HCT116 (cell line): ENCODE data around the gene TAL1. TPM values are rescaled to one million over a fixed set of nuclear protein-coding genes. Genes with fewer than 3 reads are reported as not detected.

ENCODE experiments used
- ATAC-seq: fragments of 200-7000 bp; cut with Tn5 transposase; 2 replicates; pipeline ENCODE4 v1.9.1; 2020; ENCODE audit warnings: mild to moderate bottlenecking, moderate library complexity
- BruUV-seq: library from RNA; stranded (reverse); fragments of 400-500 nt; replicated peaks from 2 replicates; lab custom pipeline; 2021; lab: Mats Ljungman, UMichigan
- CTCF ChIA-PET: fragments of 300-600 bp; sonication (Branson Sonifier 250); formaldehyde crosslinking; loops from one replicate; lab custom pipeline; 2021; ENCODE audit warnings: antibody characterized with exemption; lab: Charles Lee
- POLR2A ChIA-PET: fragments of 300-600, 350-600 bp; sonication (Branson Sonifier 250); formaldehyde crosslinking; loops from one replicate; lab custom pipeline; 2021; ENCODE audit warnings: antibody characterized with exemption; lab: Charles Lee
- RAD21 ChIA-PET, 2 experiments: fragments of 300-600 bp; sonication (Branson Sonifier 250); formaldehyde crosslinking; loops; one replicate each; lab custom pipeline; 2023; ENCODE audit warnings: low total read pairs in 2 of 2; ENCODE audit not compliant: uncharacterized antibody in 2 of 2, unreplicated experiment in 2 of 2, low non-redundant PET in 1 of 2; lab: Charles Lee
- DNase-seq: peaks from one replicate; pipeline ENCODE4 v3.0.0-alpha.2; 2010; ENCODE audit warnings: low read depth, low spot score
- H2AFZ ChIP-seq: fragments of 200-600 bp; shearing (Covaris generic), sonication (generic); 2 replicates; pipeline ENCODE4 v1.6.1; 2017; ENCODE audit warnings: low read depth, mixed run types, mixed read lengths, antibody characterized with exemption, low read length; ENCODE audit not compliant: poor library complexity, severe bottlenecking
- H3K27ac ChIP-seq: 2 replicates; pipeline ENCODE4 v1.5.1; 2012; ENCODE audit warnings: low read depth, low read length
- H3K27me3 ChIP-seq: fragments of 200-600 bp; sonication (generic); 2 replicates; pipeline ENCODE4 v1.6.1; 2016; ENCODE audit warnings: mixed run types, low read length, mixed read lengths; ENCODE audit not compliant: insufficient read depth
- H3K36me3 ChIP-seq, 2 experiments: fragments of 200-500 bp in 1 of 2; fragments of 200-600 bp in 1 of 2; sonication (Bioruptor generic) in 1 of 2; sonication (generic) in 1 of 2; 2 replicates each; pipeline versions ENCODE4 v1.5.1 to v1.6.1; 2014 to 2016; ENCODE audit warnings: low read length in 2 of 2, inconsistent platforms in 1 of 2, mixed read lengths in 1 of 2, mixed run types in 1 of 2; ENCODE audit not compliant: insufficient read depth in 2 of 2, control insufficient read depth in 1 of 2
- H3K4me1 ChIP-seq, 2 experiments: fragments of 200-600 bp in 1 of 2; sonication (generic) in 1 of 2; 2 replicates each; pipeline versions ENCODE4 v1.5.1 to v1.6.1; 2012 to 2017; ENCODE audit warnings: low read length in 2 of 2, inconsistent platforms in 1 of 2, mild to moderate bottlenecking in 1 of 2, mixed read lengths in 1 of 2, mixed run types in 1 of 2, moderate library complexity in 1 of 2; ENCODE audit not compliant: insufficient read depth in 2 of 2, control insufficient read depth in 1 of 2
- H3K4me2 ChIP-seq: fragments of 200-600 bp; sonication (generic); 2 replicates; pipeline ENCODE4 v1.6.1; 2017; ENCODE audit warnings: mixed run types, low read length, mixed read lengths
- H3K4me3 ChIP-seq, 2 experiments: fragments of 200-600 bp in 1 of 2; sonication (generic) in 1 of 2; replicated peaks in 1 of 2; 2 replicates each; pipeline ENCODE4 v1.5.1; 2011 to 2016; ENCODE audit warnings: low read length in 2 of 2, control low read depth in 1 of 2, low read depth in 1 of 2, mild to moderate bottlenecking in 1 of 2, mixed read lengths in 1 of 2, mixed run types in 1 of 2
- H3K79me2 ChIP-seq: fragments of 200-600 bp; sonication (generic); 2 replicates; pipeline ENCODE4 v1.6.1; 2017; ENCODE audit warnings: mild to moderate bottlenecking, mixed run types, low read length, moderate library complexity, mixed read lengths; ENCODE audit not compliant: insufficient read depth
- H3K9ac ChIP-seq: fragments of 200-600 bp; sonication (generic); 2 replicates; pipeline ENCODE4 v1.6.1; 2016; ENCODE audit warnings: low read length, mixed read lengths
- H3K9me2 ChIP-seq: fragments of 200-600 bp; sonication (generic), shearing (Covaris generic); 2 replicates; pipeline ENCODE4 v1.6.1; 2017; ENCODE audit warnings: mixed run types, mild to moderate bottlenecking, moderate library complexity; ENCODE audit not compliant: insufficient read depth
- H3K9me3 ChIP-seq, 2 experiments: fragments of 200-500 bp in 1 of 2; fragments of 200-600 bp in 1 of 2; sonication (Bioruptor generic) in 1 of 2; sonication (generic) in 1 of 2; 2 replicates each; pipeline ENCODE4 v1.6.1; 2014 to 2017; ENCODE audit warnings: low read length in 2 of 2, mixed read lengths in 2 of 2, inconsistent platforms in 1 of 2, low read depth in 1 of 2, mild to moderate bottlenecking in 1 of 2, mixed run types in 1 of 2, moderate library complexity in 1 of 2; ENCODE audit not compliant: control insufficient read depth in 1 of 2, insufficient read depth in 1 of 2
- H4K20me1 ChIP-seq: fragments of 200-600 bp; sonication (generic), shearing (Covaris generic); 2 replicates; pipeline ENCODE4 v1.6.1; 2017; ENCODE audit warnings: mixed run types, mild to moderate bottlenecking, moderate library complexity; ENCODE audit not compliant: insufficient read depth
- CBX3 ChIP-seq: IDR thresholded peaks from 2 replicates; pipeline ENCODE4 v1.6.1; 2012; ENCODE audit warnings: low read depth
- CTCF ChIP-seq, 3 experiments: fragments of 200-600 bp in 1 of 3; sonication (generic) in 1 of 3; IDR thresholded peaks in 2 of 3; conservative IDR thresholded peaks in 1 of 3; 2 replicates each; pipeline ENCODE4 v1.5.1; 2012 to 2017; ENCODE audit warnings: low read depth in 2 of 3, low read length in 2 of 3, antibody characterized with exemption in 1 of 3, borderline replicate concordance in 1 of 3, control low read depth in 1 of 3, mild to moderate bottlenecking in 1 of 3, mixed read lengths in 1 of 3, mixed run types in 1 of 3, moderate library complexity in 1 of 3; ENCODE audit not compliant: insufficient read depth in 1 of 3
- EZH2 ChIP-seq: fragments of 200-600 bp; sonication (generic); IDR thresholded peaks from 2 replicates; pipeline ENCODE4 v1.6.1; 2017; ENCODE audit warnings: antibody characterized with exemption, mixed run types
- EZH2phosphoT487 ChIP-seq: fragments of 200-600 bp; IDR thresholded peaks from 2 replicates; pipeline ENCODE4 v1.6.1; 2018; ENCODE audit warnings: antibody characterized with exemption, borderline replicate concordance
- JUND ChIP-seq: IDR thresholded peaks from 2 replicates; pipeline ENCODE4 v1.6.1; 2012
- POLR2AphosphoS5 ChIP-seq: IDR thresholded peaks from 2 replicates; pipeline ENCODE4 v1.6.1; 2011; ENCODE audit warnings: mild to moderate bottlenecking, low read depth, low read length, moderate library complexity
- ZFX ChIP-seq: fragments of 450-650 bp; IDR thresholded peaks from 2 replicates; pipeline ENCODE4 v1.6.1; 2017
- ZNF274 ChIP-seq: fragments of 200-500 bp; sonication (Bioruptor generic); IDR thresholded peaks from 2 replicates; pipeline ENCODE4 v1.6.1; 2014; ENCODE audit warnings: mild to moderate bottlenecking, low read depth, low read length, inconsistent platforms
- intact Hi-C: fragments of 100-400 bp; cut with micrococcal nuclease; formaldehyde crosslinking; loops from 2 replicates; pipeline ENCODE4 v1.10.0; 2022
- total RNA-seq: library from RNA; stranded (reverse); gene quantifications from one replicate; pipeline ENCODE4 v1.2.1, GENCODE V29; 2021; ENCODE audit not compliant: unreplicated experiment

Gene TAL1
- total RNA-seq, 1 experiment from 2014 or later, result 0.05 TPM

GRCh38 chr1:47223921-47224675 is 7.9 kb downstream of the TAL1 start:
- Histone ChIP-seq H2AFZ (no peak overlapping the region), H3K4me2 (no peak overlapping the region), H3K4me1 (no peaks in the 10 kb centered on the region), H3K36me3 (no peaks in the 10 kb centered on the region), H3K79me2 (no peaks in the 10 kb centered on the region), H3K9me2 (no peaks in the 10 kb centered on the region), H3K27me3 (peaks cover 10% of the 10 kb centered on the region), H3K4me3 (no peak overlapping the region), H4K20me1 (no peaks in the 10 kb centered on the region), H3K9ac (no peak overlapping the region), H3K9me3 (no peaks in the 10 kb centered on the region), H3K27ac (no peak overlapping the region)
- ChIA-PET RAD21 (no interaction called here), CTCF (no interaction called here), POLR2A (no interaction called here)
- ATAC-seq (no peak), DNase-seq (no peak)
- intact Hi-C loops, result no loop called here
- BruUV-seq, result no TSS peak
- no peak for TF ChIP-seq ZNF274

GRCh38 chr1:47223174-47223920 is 8.7 kb downstream of the TAL1 start:
- Histone ChIP-seq H3K36me3 (no peaks in the 10 kb centered on the region), H3K4me3 (no peak overlapping the region), H3K4me2 (no peak overlapping the region), H3K9me3 (no peaks in the 10 kb centered on the region), H3K9me2 (no peaks in the 10 kb centered on the region), H3K79me2 (no peaks in the 10 kb centered on the region), H3K4me1 (no peaks in the 10 kb centered on the region), H4K20me1 (no peaks in the 10 kb centered on the region), H3K27me3 (peaks cover 10% of the 10 kb centered on the region), H3K27ac (no peak overlapping the region), H2AFZ (no peak overlapping the region), H3K9ac (no peak overlapping the region)
- ChIA-PET CTCF (no interaction called here), RAD21 (no interaction called here), POLR2A (no interaction called here)
- DNase-seq (no peak), ATAC-seq (no peak)
- BruUV-seq, result no TSS peak
- no peak for TF ChIP-seq CTCF (IDR thresholded peaks at IDR 0.05 in 2 of 3, conservative IDR thresholded peaks at IDR 0.05 in 1 of 3; ENCODE audit: borderline replicate concordance in 1 of 3, insufficient read depth in 1 of 3, low read depth in 2 of 3, low read length in 2 of 3)
- no peak for TF ChIP-seq EZH2
- no peak for TF ChIP-seq EZH2phosphoT487
- no peak for TF ChIP-seq POLR2AphosphoS5
- TF ChIP-seq CBX3, result no peak
- no peak for TF ChIP-seq JUND
- TF ChIP-seq ZFX, result no peak
- intact Hi-C loops, result no loop called here
